HG03378 (cell line): ENCODE results near the gene DIPK1B.

Experiments used
- ATAC-seq: cut with Tn5 transposase; IDR thresholded peaks from one replicate; pipeline ENCODE4 v1.9.1; 2021; ENCODE audit warnings: mild to moderate bottlenecking, moderate library complexity; ENCODE audit not compliant: unreplicated experiment

Gene DIPK1B

GRCh38 chr9:136673088-136673974 is 39.0 kb upstream of the DIPK1B start:
- no peak for ATAC-seq

GRCh38 chr9:136673975-136674785 is 38.2 kb upstream of the DIPK1B start:
- no peak for ATAC-seq

- no peak for ATAC-seq
These were observed 37.5 kb upstream of the DIPK1B start for GRCh38 chr9:136674786-136675349.

DNA sequence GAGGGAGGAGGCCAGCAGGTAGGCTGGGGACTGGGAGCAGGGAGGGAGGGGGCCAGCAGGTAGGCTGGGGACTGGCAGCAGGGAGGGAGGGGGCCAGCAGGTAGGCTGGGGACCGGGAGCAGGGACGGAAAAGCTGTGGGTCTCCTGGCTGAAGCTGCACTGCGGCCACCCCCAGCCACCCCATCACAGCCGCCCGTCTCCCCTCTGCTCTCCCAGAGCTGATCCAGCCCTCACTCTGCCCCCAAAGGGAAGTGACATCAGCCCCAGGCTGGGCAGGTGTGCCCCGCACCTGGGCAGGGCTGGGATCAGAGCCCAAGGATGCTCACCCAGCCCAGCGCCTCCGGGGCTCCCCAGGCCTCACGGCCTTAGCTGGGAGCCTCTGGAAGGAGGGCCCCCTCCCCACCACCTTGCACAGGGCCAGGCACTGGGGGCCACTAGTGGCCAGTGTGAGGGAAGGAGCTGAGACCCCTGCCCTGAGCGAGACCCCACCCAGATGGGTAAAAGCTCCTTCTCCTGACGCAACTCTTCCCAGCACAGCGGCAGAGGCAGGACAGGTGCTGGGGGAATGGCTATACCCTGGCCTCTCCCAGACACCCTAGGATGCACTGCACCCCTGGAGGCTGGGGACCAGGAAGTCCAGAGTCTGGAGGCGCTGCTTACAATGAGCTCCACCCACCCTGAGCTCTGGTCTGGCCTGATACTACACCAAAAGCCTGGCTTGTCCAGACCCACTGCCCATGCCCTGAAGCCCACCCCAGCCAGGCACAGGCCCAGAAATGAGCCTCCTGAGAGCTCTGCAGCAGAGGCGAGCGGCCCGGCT is 36.7 kb upstream of the DIPK1B start:
- ATAC-seq: no peak

- no peak for ATAC-seq
These were observed 36.0 kb upstream of the DIPK1B start for GRCh38 chr9:136676297-136676794.

DNA sequence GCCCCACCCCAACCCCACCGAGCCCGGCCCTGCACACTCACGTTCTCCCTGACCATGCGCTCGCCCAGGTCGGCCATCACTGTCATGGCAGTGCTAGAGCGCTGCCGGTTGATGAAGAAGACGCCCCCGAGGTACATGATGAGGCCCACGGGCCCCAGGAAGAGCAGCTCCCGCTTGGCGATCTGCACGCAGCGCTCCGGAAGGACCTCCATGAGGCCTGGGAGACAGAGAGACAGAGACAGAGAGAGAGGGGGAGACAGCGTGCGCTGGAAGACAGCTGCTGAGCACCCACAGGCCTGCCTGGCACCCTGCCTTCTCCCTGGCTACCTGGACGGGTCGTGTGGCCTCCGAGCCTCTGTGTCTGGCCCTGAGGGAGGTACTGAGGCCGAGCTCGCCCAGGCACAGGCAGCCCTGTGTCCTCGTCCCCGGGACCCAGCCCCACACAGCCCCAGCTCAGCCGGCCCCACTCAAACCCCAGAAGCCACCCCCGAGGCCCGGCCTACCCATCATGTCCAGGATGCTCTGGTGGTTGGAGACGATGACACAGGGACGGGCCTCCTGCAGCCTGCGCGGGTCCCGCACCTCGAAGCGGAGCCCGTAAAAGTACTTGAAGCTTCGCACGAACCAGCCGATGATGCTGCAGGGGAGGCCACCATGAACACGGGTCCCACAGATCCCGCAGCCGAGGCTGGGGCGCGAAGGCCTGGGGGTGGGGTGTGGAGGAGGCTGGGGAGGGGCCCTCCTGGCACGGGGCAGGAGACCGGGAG is 35.3 kb upstream of the DIPK1B start:
- ATAC-seq: no peak

DNA sequence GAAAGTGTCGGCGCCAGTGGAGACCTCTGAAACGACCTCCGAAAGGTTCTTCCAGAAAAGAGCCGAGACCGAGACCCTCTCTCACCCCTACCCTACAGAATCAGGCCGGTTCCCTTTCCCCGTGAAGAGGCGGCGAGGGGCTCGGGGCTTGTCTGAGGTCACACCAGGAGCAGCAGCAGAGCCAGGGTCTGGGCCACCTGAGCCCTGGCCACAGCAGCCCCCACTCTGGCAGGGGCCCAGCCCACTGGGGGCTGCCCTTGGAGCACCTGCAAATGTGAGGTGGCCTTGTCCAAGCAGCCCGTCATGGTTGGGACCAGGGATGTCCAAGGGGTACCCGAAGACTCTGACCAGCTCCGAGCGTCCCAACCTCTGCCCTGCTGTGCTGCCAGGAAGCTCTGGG is 34.3 kb upstream of the DIPK1B start:
- ATAC-seq: no peak

DNA sequence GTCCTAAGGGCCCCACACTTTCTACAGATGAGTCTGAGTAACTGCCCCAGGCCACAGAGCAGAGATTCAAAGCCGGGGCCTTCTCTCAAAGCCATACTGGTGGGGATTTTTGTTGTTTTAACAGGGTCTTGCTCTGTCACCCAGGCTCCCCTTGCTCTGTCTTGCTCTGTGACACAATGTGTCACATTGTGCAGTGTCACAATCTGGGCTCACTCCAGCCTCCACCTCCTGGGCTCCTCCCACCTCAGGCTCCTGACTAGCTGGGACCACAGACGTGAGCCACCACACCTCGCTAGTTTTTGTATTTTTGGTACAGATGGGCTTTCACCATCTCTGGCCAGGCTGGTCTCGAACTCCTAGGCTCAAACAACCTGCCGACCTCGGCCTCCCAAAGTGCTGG is 33.7 kb upstream of the DIPK1B start:
- ATAC-seq: no peak

DNA sequence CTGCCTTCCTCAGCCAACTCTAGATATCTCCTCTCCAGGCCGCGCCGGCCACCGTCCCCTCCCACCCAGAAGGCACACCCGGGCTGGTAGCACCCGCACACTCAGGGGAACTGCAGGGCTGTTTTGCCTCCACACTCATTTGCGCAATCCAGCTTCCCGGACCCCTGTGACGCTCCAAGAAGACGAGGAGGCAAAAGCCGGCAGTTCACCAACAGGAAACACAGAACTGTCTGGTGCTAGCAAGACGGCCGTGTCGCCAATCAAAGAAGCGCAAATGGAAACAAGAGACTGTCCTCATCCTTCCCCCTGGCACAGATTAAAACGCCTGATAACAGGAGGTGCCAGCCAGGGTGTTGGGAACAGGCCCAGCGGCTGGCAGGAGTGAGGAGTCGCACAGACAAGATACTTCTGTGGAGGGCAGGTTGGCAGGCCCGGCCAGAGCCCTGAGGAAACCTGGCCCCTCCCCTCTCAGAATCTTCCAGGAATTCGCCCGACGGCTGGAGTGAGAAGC is 32.9 kb upstream of the DIPK1B start:
- ATAC-seq: no peak

DNA sequence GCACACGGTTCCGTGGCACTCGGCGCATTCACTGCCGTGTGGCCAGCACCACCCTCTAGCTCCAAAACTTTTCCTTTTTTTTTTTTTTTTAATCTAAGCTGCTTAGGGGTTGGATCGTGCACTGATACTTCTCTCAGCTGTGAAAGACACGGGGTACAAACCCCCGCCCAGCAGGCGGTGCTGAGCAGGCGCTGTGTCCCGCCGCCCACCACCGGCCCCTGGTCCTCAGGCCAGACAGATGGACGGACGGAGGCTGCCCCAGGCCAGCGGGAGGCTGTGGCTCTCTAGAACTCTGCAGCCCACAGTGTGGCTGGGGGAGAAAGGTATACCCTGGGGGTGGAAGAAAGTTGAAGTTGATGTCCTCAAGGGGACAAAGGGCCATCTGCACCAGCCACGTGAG is 31.3 kb upstream of the DIPK1B start:
- ATAC-seq: no peak

- no peak for ATAC-seq
These were observed 30.2 kb upstream of the DIPK1B start for GRCh38 chr9:136681945-136682699.

GRCh38 chr9:136682710-136683109 is 29.7 kb upstream of the DIPK1B start:
- no peak for ATAC-seq

DNA sequence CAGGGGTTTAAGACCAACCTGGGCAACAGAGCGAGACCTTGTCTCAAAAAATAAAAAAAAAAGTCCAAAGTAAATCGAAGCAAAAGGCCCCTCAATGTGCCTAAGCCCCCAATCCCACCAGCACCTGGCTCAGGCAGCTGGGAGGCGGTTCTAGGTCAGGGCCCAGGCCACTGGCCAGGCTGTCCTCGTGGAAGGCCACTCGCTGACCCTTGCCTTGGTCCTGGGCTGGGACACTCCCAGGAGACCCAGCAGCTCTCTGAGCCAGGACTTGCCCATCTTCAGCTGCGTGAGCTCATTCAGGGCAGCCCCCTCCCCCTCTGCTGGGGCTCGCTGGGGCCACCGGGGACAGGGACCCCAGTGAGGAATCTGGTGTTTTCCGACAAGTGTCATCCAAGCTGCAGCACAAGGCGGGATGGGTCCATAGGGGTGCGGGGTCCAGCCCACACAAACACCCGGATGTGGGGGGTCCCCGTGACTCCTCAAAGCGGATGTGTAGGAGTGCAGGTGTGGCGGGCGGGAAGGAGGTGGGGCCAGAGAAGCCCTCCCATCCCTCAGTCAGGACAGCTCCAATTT is 29.1 kb upstream of the DIPK1B start:
- no peak for ATAC-seq

DNA sequence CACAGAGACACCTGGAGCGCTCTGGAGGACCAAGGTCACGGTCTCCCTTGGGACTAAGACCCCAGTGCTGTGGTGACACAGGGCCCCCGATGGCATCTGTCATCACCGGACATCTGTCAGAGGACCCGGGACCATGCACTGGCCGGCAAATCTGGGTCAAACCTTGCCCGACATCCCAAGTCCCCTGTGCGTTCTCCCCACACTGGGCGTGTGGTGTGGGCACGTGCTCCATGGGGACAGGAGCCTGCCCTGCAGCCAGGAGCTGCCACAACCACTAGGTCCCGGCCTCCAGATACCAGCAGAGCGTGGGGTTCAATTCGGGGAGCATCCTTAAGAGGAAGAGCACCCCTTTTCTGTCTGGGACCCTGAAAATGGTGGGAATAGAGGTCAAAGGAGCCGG is 28.6 kb upstream of the DIPK1B start:
- ATAC-seq: no peak

DNA sequence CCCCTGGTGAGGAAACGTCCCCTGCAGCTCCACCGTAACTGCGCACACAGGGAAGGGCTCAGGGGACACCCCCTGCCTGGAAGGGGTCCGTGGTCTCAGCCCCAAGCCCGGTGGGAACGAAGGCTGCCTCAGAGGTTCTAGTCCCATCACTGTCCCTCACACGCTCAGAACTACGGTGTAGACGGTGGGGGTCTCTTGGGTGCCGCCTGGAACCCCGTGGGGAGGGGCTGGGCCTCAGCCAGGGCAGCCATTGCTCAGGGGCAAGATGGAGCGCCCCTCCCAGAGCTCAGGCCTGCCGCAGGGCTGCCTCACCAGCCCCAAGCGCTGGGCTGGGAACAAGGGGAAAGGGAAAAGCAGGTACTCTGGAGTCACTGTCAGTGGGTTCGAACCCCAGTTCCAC is 28.0 kb upstream of the DIPK1B start:
- no peak for ATAC-seq

DNA sequence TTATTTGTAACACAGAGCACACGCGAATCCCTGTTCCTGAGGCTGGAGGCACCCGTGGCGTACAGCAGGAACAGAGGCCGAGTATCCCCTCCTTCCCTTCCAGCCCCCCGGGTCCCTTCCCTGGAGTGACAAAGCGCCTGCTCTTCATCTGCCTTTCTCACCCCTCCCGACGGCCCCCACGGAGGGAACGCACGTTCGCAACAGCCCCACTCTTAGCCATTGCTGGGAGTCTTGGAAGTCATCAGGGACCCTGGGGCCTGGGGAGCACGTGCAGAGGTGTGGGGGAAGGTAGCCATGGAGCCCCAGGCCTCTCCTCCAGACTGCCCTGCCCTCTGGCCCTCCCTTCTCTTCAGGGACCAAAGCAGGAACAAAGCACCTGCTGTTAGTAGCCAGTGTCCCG is 27.6 kb upstream of the DIPK1B start:
- no peak for ATAC-seq

GRCh38 chr9:136685216-136685615 is 27.2 kb upstream of the DIPK1B start:
- no peak for ATAC-seq

DNA sequence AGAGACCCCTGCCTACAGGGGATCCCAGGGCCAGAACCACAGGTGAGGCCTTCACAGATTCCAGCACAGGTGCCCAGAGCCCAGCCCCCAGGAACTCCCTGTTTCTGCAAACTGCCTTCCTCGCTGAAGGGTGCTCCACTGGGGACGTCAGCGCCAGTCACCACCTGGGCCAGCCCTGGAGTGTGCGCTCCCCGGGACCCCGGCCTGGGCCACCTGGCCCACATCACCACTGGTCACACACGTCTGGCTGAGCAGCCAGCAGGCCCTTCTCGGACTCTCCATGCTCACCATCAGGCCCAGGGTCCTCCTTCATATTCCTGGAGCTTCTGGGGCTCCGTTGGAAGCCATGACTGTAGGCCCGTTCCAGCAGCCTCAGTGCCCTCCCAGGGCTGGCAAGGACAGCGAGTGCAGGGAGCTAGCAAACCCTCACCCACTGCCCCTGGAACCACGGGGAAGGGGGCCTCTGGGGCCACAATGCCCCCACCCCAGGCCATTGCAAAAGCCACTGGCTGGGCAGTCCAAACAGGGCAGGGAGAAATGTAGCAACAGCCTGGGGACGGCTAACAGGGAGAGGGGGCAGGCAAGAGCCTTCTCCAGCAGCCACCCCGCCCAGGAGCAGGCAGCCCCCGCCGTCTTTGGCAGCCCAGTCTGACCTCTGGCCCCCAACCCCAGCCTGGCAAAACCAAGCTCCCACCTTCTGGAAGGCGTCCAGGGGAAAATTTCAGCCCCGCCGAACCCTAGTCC is 26.4 kb upstream of the DIPK1B start:
- no peak for ATAC-seq
